ENCODE results near the gene SKAP1. TPM values are rescaled to one million over a fixed set of nuclear protein-coding genes. Genes with fewer than 3 reads are reported as not detected.

Gene SKAP1
- total RNA-seq, 3 donors from 2014 or later: 2.2 to 3.2 (median 2.4) TPM

DNA sequence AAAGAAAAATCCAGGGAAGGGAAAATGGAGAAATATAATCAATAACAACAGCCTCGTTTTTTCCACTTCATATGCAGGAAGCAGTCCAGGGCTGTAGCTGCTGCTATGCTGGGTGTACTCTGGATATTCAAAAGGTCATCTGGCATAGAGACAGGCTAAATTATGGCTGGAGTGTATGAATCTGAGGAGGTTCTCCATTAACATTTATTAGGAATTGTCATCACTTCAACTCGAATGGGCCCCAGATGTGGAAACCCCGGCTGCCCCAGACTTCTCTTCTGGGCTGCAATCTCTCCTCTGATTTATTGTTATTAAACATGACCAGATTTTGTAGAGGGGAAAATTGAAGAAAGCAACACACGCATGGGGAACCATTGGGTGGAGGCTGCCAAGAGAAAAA lies 33.5 kb upstream of the SKAP1 start:
- DNase-seq: no peak
- no peak for TF ChIP-seq CTCF (IDR thresholded peaks at IDR 0.05)
- no peak for ATAC-seq
- Histone ChIP-seq H3K4me3 (no peak overlapping the region), H3K4me1 (ENCODE audit: low read depth) (no peaks in the 10 kb centered on the region), H3K9me3 (no peaks in the 10 kb centered on the region), H3K36me3 (ENCODE audit: low read depth) (no peaks in the 10 kb centered on the region)
- intact Hi-C loops (cut with DNase I, micrococcal nuclease): loop anchor here in 1 of 2 donors (10.0 kb wide), 1 partner anchor 119 kb away; no protein-coding TSS in a partner anchor

DNA sequence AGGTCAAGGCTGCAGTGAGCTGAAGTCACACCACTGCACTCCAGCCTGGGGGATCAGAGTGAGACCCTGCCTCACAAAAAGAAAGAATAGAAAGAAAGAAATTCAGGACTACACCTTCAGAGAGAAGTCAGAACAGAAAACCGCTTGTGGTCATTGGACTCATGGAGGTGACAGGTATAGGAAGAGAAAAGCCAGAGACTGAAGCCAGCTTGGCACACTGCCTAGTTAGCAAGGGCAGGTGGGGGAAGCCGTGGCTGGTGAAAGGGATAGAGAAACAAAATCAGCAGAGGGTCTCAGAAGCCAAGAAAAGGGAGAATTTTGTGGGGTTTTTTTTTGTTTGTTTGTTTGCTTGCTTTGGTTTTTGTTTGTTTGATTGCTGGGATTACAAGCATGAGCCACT lies 32.9 kb upstream of the SKAP1 start:
- no peak overlapping the region for H3K4me3 ChIP-seq
- intact Hi-C loops (cut with DNase I, micrococcal nuclease): loop anchor here in 1 of 2 donors (10.0 kb wide), 1 partner anchor 118 kb away; no protein-coding TSS in a partner anchor
- no peak for DNase-seq

GRCh38 chr17:48460052-48460451 lies 30.0 kb upstream of the SKAP1 start:
- ATAC-seq: no peak
- intact Hi-C loops (cut with DNase I, micrococcal nuclease): loop anchor here in 1 of 2 donors (10.0 kb wide), 1 partner anchor 115 kb away; no protein-coding TSS in a partner anchor

More for the DNA sequence above, 32.9 kb upstream of the SKAP1 start:
- Histone ChIP-seq H3K4me1 (ENCODE audit: low read depth) (no peaks in the 10 kb centered on the region), H3K36me3 (ENCODE audit: low read depth) (no peaks in the 10 kb centered on the region), H3K9me3 (no peaks in the 10 kb centered on the region)
- ATAC-seq: no peak
- TF ChIP-seq CTCF (IDR thresholded peaks at IDR 0.05): no peak

GRCh38 chr17:48459070-48459844 lies 29.2 kb upstream of the SKAP1 start:
- peaks cover 15% of the 10 kb centered on the region for H3K4me1 ChIP-seq (ENCODE audit: low read depth)
- intact Hi-C loops (cut with DNase I, micrococcal nuclease): no loop called here
- no peak for TF ChIP-seq CTCF (IDR thresholded peaks at IDR 0.05)

More at GRCh38 chr17:48460052-48460451, 30.0 kb upstream of the SKAP1 start:
- DNase-seq: no peak
- Histone ChIP-seq H3K36me3 (ENCODE audit: low read depth) (no peaks in the 10 kb centered on the region), H3K4me3 (no peak overlapping the region), H3K9me3 (no peaks in the 10 kb centered on the region), H3K4me1 (ENCODE audit: low read depth) (peaks cover 15% of the 10 kb centered on the region)
- TF ChIP-seq CTCF (IDR thresholded peaks at IDR 0.05): no peak

GRCh38 chr17:48457080-48457836 lies 27.2 kb upstream of the SKAP1 start:
- H3K36me3 ChIP-seq (ENCODE audit: low read depth): no peaks in the 10 kb centered on the region
- peaks cover 15% of the 10 kb centered on the region for H3K4me1 ChIP-seq (ENCODE audit: low read depth)
- ATAC-seq (peak; percentile 93), DNase-seq (peak; percentile 63 to 65 (median 63))
- no peak overlapping the region for H3K4me3 ChIP-seq
- no peaks in the 10 kb centered on the region for H3K9me3 ChIP-seq
- TF ChIP-seq CTCF (IDR thresholded peaks at IDR 0.05): peak; percentile 97
- intact Hi-C loops (cut with DNase I, micrococcal nuclease): no loop called here

More at GRCh38 chr17:48459070-48459844, 29.2 kb upstream of the SKAP1 start:
- Histone ChIP-seq H3K9me3 (no peaks in the 10 kb centered on the region), H3K36me3 (ENCODE audit: low read depth) (no peaks in the 10 kb centered on the region), H3K4me3 (no peak overlapping the region)
- DNase-seq (no peak), ATAC-seq (no peak)

Measured in mucosa of descending colon (tissue), 3 donors.